GM19025 (cell line): Measurements from ENCODE around the gene AMBP.
A peak's percentile ranks its signal among the peaks of the same experiment; 100 is the strongest.
"Not testable (repeated sequence)": the region's sequence is repeated elsewhere in the genome, so short reads cannot be mapped to it uniquely, and the experiment has no call there.

ENCODE experiments used
- ATAC-seq: cut with Tn5 transposase; IDR thresholded peaks from one replicate; pipeline ENCODE4 v1.9.1; 2021; ENCODE audit warnings: mild to moderate bottlenecking, low read depth, moderate library complexity; ENCODE audit not compliant: unreplicated experiment

Gene AMBP

GRCh38 chr9:114093761-114094505 lies 15.8 kb upstream of the AMBP start:
- ATAC-seq = no peak

- ATAC-seq = no peak
Observed at GRCh38 chr9:114093031-114093471, 15.0 kb upstream of the AMBP start.

- ATAC-seq = no peak
Observed at GRCh38 chr9:114092336-114092735, 14.2 kb upstream of the AMBP start.

DNA sequence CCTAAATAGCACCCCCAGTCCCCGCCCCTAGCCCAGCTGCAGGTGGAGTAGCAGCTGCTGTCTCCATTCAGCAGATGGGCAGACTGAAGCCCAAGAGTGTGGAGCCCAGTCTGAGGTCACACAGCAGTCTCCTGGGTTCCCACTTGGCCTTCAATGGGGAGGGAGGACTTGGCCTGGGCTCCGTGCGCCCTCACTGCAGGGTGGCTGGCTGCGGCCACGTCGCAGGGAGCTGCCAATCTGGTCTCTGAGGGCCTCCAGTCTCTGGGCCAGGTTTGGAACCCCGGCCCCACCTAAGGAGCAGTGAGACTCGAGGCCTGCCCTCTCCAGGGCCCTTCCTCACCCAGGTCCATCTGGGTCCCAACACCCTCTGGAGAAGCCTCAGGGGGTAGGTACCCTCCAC lies 13.6 kb upstream of the AMBP start:
- ATAC-seq = no peak

GRCh38 chr9:114090798-114091197 lies 12.7 kb upstream of the AMBP start:
- ATAC-seq = no peak

GRCh38 chr9:114089206-114089840 lies 11.2 kb upstream of the AMBP start:
- no peak for ATAC-seq

GRCh38 chr9:114088571-114089170 lies 10.6 kb upstream of the AMBP start:
- ATAC-seq = no peak

GRCh38 chr9:114087721-114088120 lies 9.6 kb upstream of the AMBP start:
- ATAC-seq = no peak

- no peak for ATAC-seq
Observed at GRCh38 chr9:114086607-114087006, 8.5 kb upstream of the AMBP start.

- ATAC-seq = no peak
Observed at GRCh38 chr9:114086009-114086408, 7.9 kb upstream of the AMBP start.

DNA sequence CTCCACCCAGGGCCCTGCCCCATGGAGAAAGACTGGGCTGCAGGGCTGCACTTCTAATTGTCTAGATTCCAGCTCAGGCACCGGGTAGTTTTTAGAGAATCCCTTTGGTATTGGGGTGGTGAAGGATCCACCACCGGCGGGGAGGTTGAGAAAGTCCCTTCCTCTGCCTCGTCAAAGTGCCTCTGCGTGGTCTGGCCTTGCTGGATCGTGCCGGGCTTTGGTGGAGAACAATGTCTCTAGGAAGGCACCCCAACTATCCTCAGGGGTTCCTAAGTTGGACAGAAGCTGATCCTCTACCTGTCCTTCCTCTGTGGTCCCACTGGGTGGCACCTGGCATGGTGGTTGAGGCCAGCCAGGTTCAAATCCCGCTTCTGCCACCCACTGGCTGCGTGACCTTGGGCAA lies 7.3 kb upstream of the AMBP start:
- ATAC-seq = no peak

DNA sequence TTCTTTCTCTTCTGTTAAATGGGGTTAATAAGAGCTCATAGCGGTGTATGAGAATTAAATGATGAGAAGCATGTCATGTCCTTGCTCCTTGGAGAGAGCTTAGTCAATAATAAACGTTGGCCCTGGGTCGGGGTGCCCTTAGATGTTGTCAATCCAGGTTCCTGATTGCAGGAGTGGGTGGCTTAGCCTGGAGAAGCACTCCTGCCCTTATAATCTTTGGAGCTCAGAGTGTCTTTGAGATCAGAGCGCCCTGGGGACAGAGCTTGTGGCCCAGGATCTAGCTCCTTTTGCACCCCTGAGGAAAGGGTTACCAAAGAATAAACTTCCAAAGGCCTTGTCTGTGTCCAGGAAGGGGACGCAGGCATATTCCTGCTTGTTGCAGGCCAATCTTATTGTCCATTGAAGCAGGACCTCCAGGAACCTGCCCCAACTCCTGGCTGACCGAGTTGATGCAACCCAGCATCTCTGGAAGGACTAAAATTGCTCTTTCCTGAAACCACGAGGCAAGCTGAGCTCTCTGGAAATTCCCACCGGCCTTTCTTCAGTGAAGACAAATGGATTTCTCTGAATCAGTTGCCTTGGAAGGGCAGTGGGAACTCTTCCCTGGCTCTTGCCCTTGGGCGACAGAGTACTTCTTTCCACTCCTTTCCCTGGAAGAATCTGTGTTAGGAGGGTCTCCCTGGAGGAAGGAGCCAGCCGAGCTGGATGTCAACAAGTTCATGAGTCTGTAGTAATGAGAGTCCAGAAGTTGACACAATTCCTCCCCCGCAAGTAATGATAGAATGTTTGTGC lies 6.4 kb upstream of the AMBP start:
- no peak for ATAC-seq

DNA sequence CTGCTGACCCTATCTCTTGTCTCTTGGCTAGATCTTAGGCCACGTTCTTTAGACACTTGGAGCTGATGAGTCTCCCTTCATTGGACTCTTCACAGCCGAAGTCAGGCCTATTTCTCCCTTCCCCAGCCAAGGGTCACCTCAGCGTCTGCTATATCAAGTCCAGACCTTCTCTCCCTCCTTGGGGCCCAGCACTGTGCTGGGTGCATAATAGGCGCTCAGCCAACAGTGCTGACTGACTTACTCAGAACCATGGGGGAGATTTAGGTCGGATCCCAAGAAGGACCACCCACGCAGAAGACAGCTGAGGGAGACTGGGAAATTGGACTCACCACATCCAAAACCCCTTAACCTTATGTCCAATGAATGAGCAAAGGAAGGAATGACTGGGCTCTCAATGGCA lies 5.6 kb upstream of the AMBP start:
- no peak for ATAC-seq

DNA sequence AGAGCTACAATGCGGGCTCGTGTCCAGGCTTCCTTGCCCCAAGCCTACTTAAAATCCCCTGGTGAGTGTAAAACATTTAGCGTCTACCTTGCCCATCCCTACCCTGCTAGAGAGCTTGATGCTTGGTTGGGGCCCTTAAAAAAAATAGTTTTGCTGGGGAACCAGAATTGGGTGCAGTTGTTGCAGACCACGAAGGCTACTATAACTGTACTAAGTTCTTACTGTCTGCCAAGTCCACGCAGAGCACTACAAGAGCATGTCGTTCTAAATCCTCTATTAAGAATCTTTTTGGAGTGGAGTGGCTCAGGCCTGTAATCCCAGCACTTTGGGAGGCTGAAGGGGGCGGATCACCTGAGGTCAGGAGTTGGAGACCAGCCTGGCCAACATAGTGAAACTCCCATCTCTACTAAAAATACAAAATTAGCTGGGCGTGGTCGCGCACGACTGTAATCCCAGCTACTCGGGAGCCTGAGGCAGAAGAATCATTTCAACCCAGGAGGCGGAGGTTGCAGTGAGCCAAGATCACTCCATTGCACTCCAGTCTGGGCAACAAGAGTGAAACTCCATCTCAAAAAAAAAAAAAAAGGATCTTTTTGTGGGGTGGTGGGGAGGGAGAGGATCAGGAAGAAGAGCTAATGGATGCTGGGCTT lies 4.8 kb upstream of the AMBP start:
- not testable (repeated sequence) for ATAC-seq

DNA sequence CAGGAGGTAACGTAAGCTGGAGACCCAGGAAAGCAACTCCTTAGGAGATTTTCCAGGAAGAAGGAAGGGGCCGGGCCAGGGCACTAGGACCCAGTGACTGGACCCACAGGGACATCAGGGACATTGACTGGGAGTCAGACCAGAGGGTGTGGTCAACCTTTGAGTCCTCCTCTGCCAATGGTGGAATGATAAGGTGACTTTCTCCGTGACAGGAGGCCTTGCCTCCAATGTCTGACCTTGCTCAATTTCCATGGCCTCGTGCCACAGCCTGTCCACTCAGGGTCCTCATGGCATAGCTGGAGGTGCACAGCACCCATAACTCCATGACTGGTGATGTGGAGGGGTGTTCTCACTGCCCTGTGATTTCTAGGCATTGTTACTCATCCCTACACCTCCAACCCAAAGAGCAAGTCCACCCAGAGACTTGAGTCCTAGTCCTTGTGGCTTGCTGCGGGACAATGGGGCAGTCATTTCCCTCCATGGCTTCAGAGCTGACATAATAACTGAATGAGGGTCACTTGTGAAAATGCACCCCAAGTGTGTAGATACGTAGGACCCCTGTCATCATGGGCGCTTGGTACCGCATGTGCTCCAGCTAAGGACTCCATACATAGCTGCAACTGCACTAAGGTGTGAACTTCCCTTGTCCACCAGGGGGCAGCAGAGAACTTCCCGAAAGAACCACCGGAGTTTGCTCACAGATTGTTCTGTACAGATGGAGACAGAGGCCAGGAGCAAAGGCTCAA lies 4.1 kb upstream of the AMBP start:
- peak; percentile 66 for ATAC-seq

DNA sequence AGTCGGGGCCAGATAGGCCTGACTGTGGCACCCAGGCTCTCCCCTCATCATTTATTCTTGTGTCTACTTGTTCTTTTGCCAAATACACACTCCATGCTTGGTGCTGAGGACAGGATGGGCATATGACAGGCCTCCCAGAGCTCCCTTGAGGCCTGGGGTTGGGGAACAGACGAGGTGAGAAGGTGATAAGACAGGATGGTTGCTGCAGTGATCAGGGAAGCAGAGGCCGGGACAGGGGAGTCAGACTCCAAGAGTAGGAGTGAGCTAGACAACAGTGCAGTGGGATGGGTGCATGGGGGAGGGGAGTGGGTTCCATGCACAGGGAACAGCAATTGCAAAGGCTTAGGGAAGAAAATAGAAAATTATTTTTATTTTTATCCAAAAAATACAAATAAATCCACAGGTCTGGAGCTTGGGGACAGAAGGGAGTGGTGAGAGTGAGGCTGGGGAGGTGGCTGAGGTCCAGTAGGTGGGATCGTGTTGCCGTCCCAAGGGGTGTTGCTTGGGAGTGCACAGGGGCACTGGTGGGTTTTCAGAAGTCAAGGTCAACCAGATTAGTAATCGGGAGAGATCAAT lies 3.4 kb upstream of the AMBP start:
- no peak for ATAC-seq

GRCh38 chr9:114080773-114081440 lies 2.8 kb upstream of the AMBP start:
- ATAC-seq = no peak

- ATAC-seq = no peak
Observed at GRCh38 chr9:114080195-114080772, 2.2 kb upstream of the AMBP start.

GRCh38 chr9:114078781-114079156 lies 669 bp upstream of the AMBP start:
- no peak for ATAC-seq
